Activated gamma-delta T cell treated with Interleukin-2 at 50 U/mL for 16 hours (primary cell): Measurements from ENCODE around the gene PIF1.
"Not testable (repeated sequence)": the region's sequence is repeated elsewhere in the genome, so short reads cannot be mapped to it uniquely, and the experiment has no call there.

Experiments
- DNase-seq: peaks from one replicate; pipeline ENCODE4 v3.0.0-alpha.2; 2020

Gene PIF1

GRCh38 chr15:64847448-64847847 lies 22.0 kb upstream of the PIF1 start:
- no peak for DNase-seq

GRCh38 chr15:64847016-64847415 lies 21.6 kb upstream of the PIF1 start:
- no peak for DNase-seq

- DNase-seq = no peak
Observed at GRCh38 chr15:64845831-64846595, 20.6 kb upstream of the PIF1 start.

- no peak for DNase-seq
Observed at GRCh38 chr15:64845183-64845611, 19.8 kb upstream of the PIF1 start.

DNA sequence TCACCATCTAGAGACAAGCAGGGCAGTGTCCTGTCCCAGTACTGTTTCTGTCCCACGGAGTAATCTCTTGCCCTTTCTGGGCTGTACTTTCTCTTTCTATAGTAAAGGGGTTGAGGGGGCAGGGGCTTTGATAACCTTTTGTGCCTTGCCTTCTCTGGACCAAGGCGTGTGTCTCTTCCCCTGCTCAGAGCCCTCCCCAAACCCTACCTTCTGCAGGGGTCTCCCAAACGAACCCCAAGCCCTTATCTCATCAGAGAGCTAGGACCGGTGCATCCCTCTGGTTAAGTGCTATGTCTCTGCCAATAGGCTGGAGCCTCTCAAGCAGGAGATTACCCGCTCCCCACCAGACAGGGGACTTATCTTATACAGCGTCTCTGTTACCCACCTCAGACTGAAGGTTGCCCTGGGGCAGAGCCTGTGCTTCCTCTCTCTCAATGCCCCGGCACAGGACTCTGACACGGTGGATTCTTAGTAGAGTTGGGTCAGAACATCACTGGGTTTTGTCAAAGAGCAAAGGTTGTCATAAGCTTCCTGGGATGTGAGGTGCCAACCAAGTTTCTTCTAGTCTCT lies 19.2 kb upstream of the PIF1 start:
- DNase-seq = peak; percentile 28

GRCh38 chr15:64843991-64844390 lies 18.5 kb upstream of the PIF1 start:
- DNase-seq = no peak

DNA sequence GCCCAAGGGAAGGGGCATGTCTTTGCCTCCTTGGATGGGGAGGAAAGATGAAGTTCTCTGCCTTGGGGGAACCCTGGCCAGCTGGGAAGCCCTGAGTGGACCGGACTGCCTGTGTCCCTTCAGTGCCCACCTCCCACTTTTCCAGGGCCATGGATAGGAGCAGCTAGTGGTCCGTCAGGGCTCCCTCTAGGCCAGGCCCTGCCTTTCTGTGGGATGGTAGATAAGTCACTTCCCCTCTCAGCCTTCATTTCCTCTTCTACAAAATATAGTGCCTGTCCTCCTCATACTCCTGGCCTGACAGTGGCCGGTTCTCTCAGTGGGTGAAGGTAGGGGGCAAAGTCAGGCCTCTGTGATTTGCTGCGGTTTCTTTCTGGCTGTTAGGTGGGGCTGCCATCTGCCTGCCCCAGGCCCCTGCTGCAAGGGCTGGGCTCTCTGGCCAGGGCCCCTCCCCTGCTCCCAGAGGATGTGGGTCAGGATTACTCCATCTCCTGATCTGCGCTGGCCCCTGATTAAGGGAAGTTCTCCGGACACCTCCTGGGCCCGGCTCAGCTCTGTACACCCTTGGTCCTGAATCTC lies 17.6 kb upstream of the PIF1 start:
- no peak for DNase-seq

DNA sequence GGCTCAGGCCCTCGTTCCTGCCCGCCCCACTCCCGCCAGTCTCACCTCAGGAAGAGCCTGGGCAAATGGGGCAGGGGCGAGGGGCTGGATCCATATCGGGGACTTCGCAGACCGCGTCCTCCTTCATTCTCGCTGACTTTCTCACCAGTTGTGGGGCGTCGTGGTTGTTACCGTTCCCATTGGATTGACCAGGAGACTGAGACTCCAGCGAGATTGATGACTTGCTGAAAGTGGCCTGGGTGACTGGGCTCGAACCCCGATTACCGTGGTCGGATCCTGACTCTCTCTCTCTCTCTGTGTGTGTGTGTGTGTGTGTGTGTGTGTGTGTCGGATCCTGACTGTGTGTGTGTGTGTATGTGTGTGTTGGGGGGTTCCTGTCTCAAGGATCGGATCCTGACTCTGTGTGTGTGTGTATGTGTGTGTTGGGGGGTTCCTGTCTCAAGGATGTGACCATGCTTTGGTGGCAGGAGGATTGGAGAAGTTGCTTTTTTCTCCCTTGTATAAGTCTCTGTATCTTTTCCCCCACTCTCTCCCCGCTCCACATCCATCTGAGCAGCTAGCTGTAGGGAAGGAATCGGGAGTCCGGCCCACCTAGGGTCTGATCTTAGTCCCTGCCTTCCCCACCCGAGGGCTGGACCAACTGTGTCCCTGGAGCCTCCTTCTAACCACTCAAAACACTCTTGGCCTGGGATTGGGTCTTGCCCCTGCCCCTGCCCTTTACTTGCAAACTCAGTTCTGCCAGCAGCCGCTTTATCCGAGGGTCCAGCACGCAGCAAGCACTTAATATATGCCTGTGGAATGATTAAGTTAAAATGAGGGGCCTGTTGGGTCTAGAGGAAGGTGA lies 16.9 kb upstream of the PIF1 start:
- no peak for DNase-seq

GRCh38 chr15:64841344-64842095 lies 16.1 kb upstream of the PIF1 start, which contains the start of gene PLEKHO2:
Gene PLEKHO2 (plus strand): TSS chr15:64841915. CDS start chr15:64842017, 102 bp downstream.
- DNase-seq = peak; percentile 91

DNA sequence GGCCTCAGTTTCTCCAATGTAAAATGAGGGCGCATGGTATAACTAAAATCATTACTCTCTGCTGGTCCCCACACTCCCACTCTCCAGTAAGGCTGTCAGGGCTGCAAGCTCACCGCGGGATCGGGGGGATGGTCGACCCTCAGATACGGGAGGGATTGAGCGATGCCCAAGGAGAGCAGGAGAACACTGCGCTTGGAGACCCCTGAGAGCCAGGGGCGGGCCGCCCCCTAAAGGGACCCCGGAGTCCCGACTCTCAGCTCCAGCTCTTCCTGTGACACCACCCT lies 15.6 kb upstream of the PIF1 start:
- no peak for DNase-seq

DNA sequence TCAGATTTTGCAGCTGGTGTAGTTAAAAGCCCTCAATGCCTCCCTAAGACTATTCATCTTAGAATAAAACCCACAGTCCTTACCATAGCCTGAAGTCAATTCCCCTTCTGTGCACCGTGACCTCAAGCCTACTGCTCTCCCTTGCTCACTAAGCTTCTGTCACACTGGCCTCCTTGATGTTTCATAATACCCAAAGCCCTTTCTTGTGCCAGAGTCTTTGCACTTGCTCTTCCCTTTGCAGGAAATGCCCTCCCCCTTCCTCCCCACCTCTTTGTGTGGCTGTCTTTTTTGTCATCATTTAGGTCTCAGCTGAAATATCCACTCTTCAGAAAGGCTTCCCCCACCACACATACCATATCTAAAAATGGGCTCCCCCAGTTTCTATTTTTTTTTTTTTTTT lies 12.1 kb upstream of the PIF1 start:
- DNase-seq = peak; percentile 46

- DNase-seq = no peak
Observed at GRCh38 chr15:64836023-64836536, 10.6 kb upstream of the PIF1 start.

GRCh38 chr15:64833690-64834089 lies 8.2 kb upstream of the PIF1 start:
- DNase-seq = no peak

DNA sequence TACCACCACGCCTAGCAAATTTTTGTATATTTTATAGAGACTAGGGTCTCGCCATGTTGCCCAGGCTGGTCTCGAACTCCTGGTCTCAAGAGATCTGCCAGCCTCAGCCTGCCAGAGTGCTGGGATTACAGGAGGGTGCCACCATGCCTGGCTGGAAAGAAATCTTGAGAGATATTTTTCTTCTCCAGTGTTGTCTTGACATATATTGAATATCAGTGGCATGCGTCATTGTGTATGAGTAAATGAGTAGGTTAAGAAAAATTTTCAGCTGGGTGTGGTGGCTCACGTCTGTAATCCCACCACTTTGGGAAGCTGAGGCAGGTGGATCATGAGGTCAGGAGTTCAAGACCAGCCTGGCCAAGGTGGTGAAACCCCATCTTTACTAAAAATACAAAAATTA lies 3.5 kb upstream of the PIF1 start:
- no peak for DNase-seq

- DNase-seq = no peak
Observed at GRCh38 chr15:64824929-64825430, 467 bp downstream of the PIF1 start.

GRCh38 chr15:64816452-64816851 lies 9.0 kb downstream of the PIF1 start:
- DNase-seq = no peak

DNA sequence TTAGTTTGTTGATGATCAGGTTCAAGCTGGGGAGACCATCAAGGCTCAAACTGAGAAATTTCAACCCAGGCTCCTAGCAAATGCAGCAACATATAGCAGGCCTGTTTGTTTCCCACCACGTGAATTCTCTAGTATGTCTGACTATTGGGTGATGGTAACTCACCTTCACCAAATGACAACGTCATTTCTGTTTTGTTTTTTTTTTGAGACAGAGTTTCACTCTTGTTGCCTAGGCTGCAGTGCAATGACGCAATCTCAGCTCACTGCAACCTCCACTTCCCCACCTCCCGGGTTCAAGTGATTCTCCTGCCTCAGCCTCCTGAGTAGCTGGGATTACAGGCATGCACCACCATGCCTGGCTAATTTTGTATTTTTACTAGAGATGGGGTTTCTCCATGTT lies 10.5 kb downstream of the PIF1 start:
- not testable (repeated sequence) for DNase-seq

- not testable (repeated sequence) for DNase-seq
Observed at GRCh38 chr15:64814283-64814682, 11.2 kb downstream of the PIF1 start.

DNA sequence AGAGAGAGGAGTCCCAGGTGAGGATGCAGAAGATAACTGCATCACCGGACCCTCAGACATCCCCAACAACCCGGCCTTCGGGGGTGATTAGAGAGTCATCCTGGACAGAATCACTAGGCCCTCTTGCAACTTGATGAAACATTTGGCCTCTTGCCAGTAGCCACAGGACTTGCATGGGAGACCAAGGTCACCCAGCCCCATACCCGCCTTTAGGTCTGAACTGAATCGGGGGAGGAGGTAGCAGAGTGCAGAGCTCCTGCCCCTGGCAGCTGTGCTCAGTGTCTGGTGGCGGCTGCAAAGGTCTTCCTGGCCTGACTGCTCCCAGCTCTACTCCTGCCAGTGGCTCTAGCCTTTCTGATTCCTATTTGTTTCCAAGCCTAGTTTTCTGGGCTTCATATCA lies 12.4 kb downstream of the PIF1 start:
- no peak for DNase-seq

GRCh38 chr15:64810497-64811326 lies 14.7 kb downstream of the PIF1 start:
- no peak for DNase-seq
